WERI-Rb-1 (cell line): Measurements from ENCODE around the gene GNB1.
A peak's percentile ranks its signal among the peaks of the same experiment; 100 is the strongest.

Experiments
- DNase-seq: peaks from one replicate; pipeline ENCODE4 v3.0.0-alpha.2; 2020
- H3K27ac ChIP-seq: fragments of 250-450 bp; sonication (Bioruptor Pico); 2 replicates; pipeline ENCODE4 v1.5.1; 2020; ENCODE audit warnings: mild to moderate bottlenecking, moderate library complexity
- H3K27me3 ChIP-seq: fragments of 250-450 bp; sonication (Bioruptor Pico); 2 replicates; pipeline ENCODE4 v1.5.1; 2021; ENCODE audit warnings: mild to moderate bottlenecking, low read depth, moderate library complexity; ENCODE audit not compliant: insufficient read depth, severe bottlenecking
- H3K36me3 ChIP-seq: fragments of 250-450 bp; sonication (Bioruptor Pico); 2 replicates; pipeline ENCODE4 v1.5.1; 2020; ENCODE audit warnings: mild to moderate bottlenecking, moderate library complexity
- H3K4me3 ChIP-seq: 2 replicates; pipeline ENCODE4 v1.5.1; 2011; ENCODE audit warnings: low read depth, mild to moderate bottlenecking, control low read depth, low read length
- H3K9me3 ChIP-seq: fragments of 250-450 bp; sonication (Bioruptor Pico); 2 replicates; pipeline ENCODE4 v1.5.1; 2021; ENCODE audit warnings: mild to moderate bottlenecking, moderate library complexity; ENCODE audit not compliant: severe bottlenecking
- TF ChIP-seq, protein P1 (sequence below): IDR thresholded peaks from 2 replicates; pipeline ENCODE4 v1.5.1; 2011; ENCODE audit warnings: low read depth, mild to moderate bottlenecking, control low read depth, inconsistent platforms, low read length

The GNB1 gene

DNA sequence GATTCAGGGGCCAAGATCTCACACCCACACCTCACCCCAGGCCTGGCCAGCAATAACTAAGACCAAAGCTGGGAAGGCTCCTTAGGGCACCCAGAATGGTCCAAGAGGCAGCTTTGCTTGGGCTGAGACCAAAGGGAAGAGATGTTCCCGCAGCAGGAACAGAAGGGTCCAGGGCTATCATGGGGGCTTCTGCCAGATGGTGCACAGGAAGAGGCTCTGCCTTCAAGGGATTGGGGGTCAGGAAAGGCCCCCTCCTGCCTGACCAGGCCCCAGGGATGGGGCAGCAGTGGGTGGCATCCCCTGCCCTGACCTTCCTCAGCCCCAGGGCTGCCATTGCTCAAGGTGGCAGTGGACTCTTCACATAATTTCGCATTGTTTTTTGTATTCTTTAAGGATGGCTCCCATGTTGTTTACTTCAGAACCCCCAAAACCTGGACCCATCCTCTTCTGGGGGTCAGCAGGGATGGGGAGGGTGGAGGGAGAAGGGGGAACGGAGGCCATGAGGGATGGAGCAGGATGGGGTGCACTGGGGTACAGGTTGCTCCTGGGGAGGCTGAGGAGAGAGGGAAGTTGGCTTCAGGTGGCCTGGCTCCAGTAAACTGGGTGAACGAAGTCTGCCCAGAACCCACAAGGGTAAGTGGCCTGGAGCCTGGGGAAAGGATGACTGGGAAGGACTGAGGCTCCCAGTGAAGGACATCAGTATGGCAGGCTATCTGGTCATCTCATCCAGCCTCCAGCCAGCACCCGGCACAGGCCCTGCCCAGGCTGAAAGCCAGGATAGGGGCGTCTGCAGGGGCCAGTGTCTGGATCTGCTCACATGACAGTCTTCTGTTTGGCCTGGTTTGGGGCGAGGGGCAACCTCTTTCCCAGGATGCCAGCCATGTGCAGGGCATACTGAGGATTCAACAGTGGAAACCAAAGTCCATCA, 110.0 kb downstream of the GNB1 start:
- no peak for DNase-seq
- no peaks in the 10 kb centered on the region for H3K27me3 ChIP-seq
- H3K27ac ChIP-seq: no peak overlapping the region
- H3K9me3 ChIP-seq: no peaks in the 10 kb centered on the region
- H3K36me3 ChIP-seq: peaks cover 13% of the 10 kb centered on the region
- TF ChIP-seq, protein P1, sequence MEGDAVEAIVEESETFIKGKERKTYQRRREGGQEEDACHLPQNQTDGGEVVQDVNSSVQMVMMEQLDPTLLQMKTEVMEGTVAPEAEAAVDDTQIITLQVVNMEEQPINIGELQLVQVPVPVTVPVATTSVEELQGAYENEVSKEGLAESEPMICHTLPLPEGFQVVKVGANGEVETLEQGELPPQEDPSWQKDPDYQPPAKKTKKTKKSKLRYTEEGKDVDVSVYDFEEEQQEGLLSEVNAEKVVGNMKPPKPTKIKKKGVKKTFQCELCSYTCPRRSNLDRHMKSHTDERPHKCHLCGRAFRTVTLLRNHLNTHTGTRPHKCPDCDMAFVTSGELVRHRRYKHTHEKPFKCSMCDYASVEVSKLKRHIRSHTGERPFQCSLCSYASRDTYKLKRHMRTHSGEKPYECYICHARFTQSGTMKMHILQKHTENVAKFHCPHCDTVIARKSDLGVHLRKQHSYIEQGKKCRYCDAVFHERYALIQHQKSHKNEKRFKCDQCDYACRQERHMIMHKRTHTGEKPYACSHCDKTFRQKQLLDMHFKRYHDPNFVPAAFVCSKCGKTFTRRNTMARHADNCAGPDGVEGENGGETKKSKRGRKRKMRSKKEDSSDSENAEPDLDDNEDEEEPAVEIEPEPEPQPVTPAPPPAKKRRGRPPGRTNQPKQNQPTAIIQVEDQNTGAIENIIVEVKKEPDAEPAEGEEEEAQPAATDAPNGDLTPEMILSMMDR: no peak
- no peak overlapping the region for H3K4me3 ChIP-seq

DNA sequence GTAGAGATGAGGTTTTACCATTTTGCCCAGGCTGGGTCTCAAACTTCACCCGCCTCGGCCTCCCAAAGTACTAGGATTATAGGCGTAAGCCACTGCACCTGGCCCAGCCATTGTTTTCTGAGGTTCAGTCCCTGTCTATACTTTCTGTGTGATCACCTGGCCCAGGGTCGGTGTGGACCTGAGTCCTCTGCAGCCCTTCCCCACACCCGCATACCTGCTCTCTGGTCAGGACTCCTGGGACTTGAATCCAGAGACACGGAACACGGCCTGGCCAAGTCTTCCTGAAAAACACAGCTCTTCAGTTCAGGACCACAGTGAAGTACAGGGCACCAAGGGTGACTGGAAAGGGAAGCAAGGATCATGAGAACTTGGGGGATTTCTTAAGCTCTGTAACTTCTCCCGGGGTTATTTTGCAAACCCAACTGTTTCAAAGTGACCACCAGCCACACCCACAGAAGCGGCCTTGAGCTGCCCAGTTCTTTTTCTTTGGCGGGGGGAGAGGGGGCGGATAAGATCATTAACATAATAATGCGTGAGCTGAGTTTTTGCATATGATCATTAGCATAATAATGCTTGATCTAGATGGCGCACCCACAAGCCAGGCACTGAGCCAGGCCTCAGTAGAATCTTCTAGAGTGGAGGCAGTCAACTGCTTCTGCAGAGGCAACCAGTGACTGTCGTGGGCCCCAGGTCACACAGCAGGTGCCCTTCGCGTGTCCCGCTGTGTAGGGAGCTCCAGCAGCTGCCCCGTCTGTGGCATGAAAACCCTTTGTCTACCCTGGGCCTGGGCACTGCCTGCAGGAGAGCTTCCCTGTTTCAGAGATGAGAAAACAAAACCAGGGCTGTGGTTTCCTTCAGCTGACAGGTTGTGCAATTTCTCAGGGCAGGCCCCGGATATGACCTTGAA, 110.9 kb downstream of the GNB1 start:
- no peaks in the 10 kb centered on the region for H3K27me3 ChIP-seq
- no peaks in the 10 kb centered on the region for H3K9me3 ChIP-seq
- TF ChIP-seq, protein P1: no peak
- no peak overlapping the region for H3K27ac ChIP-seq
- H3K36me3 ChIP-seq: peaks cover 6% of the 10 kb centered on the region
- no peak for DNase-seq
- H3K4me3 ChIP-seq: no peak overlapping the region

DNA sequence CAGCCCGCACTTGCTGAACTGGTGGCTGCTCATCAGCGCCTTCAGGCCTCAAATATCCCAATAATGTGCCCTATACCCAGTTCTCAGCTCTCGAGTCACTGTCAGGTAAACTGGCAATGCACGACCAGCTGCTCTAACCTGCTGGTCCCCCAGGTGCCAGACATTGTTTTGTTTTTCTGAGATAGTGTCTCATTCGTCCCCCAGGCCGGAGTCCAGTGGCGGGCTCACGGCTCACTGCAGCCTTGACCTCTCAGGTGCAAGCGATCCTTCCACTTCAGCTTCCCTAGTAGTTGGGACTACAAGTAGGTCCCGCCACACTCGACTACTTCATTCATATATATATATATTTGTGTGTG, 111.6 kb downstream of the GNB1 start:
- Histone ChIP-seq H3K27ac (peak overlapping the region; percentile 93), H3K36me3 (peaks cover 7% of the 10 kb centered on the region), H3K9me3 (no peaks in the 10 kb centered on the region), H3K27me3 (no peaks in the 10 kb centered on the region), H3K4me3 (peak overlapping the region; percentile 55)
- DNase-seq: no peak
- TF ChIP-seq, protein P1: no peak

DNA sequence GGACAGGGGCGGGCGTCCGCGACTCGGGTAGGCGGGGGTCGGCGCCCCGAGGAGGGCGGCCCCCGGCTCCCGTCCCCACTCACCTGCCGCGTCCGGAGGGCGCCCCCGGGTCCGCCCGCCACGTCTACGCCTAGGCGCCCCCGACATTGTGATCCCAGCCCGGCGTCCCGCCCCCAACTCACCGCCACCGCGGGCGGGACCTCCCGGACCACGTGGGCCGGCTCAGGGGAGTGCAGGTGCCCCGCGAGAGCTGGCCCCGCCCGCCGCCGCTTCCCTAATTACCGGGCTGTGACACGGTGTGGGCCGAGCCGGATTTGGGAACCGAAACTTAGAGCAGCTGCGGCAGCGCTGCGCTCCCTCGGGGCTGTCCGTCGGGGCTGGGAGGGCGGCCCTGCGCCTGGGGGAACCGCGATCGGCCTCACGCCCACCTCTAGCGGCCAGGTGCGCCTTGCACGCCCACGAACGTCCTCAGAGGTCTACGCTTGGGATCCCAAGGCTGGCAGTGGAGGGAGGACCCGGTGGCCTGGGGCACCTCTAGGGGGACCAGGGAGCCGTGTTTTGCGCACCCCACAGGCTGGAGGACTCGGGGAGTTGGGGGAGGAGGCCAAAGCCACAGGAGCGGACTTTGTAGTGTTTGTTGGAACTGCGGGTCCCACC, 112.1 kb downstream of the GNB1 start:
- Histone ChIP-seq H3K9me3 (no peaks in the 10 kb centered on the region), H3K27ac (peak overlapping the region; percentile 93), H3K4me3 (peak overlapping the region; percentile 55), H3K36me3 (peaks cover 10% of the 10 kb centered on the region), H3K27me3 (no peaks in the 10 kb centered on the region)
- TF ChIP-seq, protein P1: peak; percentile 63
- peak; percentile 76 for DNase-seq

DNA sequence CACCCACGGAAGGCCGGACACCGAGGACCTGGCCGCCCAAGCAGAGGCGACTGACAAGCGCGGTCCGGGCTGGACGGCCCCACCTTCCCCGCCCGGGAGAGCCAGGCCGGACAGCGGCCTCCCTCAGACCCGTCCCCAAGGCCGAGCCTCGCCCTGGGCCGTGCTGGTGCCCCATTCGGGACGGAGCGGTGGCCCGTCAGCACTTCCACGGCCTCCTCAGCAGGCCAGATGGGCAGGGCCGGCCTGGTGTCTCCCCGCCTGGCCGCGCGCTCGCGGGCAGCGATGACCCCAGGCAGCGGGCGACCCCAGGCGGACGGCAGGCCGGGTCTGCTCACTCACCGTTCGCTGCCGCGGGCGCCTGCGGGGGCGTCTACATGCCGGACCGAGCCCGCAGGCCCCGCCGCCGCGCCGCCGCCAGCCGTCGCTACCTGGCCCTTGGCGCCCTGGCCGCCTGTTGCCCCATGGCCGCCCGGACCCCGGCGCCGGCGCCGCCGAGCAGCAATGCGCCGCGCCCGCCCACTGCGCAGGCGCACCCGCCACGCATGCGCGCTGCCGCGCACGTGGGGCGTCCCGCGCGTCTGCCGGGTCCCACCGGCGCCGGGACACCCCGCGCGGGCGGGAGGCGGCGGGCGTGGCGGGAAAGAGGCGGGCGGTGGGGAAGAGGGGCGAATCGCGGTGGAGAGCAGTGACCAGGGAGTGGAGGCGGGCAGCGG, 112.8 kb downstream of the GNB1 start, which contains the start of gene NADK:
Gene NADK, minus strand, starts transcription at position 521 of the 713 bp plus-strand sequence. CDS start 13,064 bp downstream, outside the sequence.
- DNase-seq: peak; percentile 74
- TF ChIP-seq, protein P1: no peak
- Histone ChIP-seq H3K27me3 (no peaks in the 10 kb centered on the region), H3K4me3 (peak within 1 kb of the TSS; percentile 93), H3K9me3 (no peaks in the 10 kb centered on the region), H3K36me3 (peaks cover 14% of the 10 kb centered on the region), H3K27ac (peak within 1 kb of the TSS; percentile 93)
